PFSK-1 (cell line): ENCODE measurements around the gene RPS5.
A peak's percentile ranks its signal among the peaks of the same experiment; 100 is the strongest.

Experiments used
- FOXP2 ChIP-seq: optimal IDR thresholded peaks from 2 replicates; pipeline ENCODE3; 2011; ENCODE audit warnings: borderline replicate concordance, control low read depth, inconsistent platforms; ENCODE audit not compliant: insufficient read depth; ENCODE audit errors: extremely low read length, extremely low read depth
- POLR2AphosphoS5 ChIP-seq: IDR thresholded peaks from 2 replicates; pipeline ENCODE4 v1.6.1; 2012; ENCODE audit warnings: low read depth, mild to moderate bottlenecking, control low read depth, low read length, moderate library complexity
- SIN3A ChIP-seq: IDR thresholded peaks from 2 replicates; pipeline ENCODE4 v1.6.1; 2012; ENCODE audit warnings: mild to moderate bottlenecking, low read length, moderate library complexity, borderline replicate concordance; ENCODE audit not compliant: insufficient read depth
- TAF1 ChIP-seq: IDR thresholded peaks from 2 replicates; pipeline ENCODE4 v1.6.1; 2012; ENCODE audit warnings: low read length, control low read depth, borderline replicate concordance; ENCODE audit not compliant: insufficient read depth
- TF ChIP-seq, protein P1 (sequence below), 2 experiments: IDR thresholded peaks; 2 replicates each; pipeline versions ENCODE4 v1.6.1 to v1.8.0; 2011 to 2012; ENCODE audit warnings: low read depth in 2 of 2, low read length in 2 of 2, control low read depth in 1 of 2, inconsistent platforms in 1 of 2, mild to moderate bottlenecking in 1 of 2, moderate library complexity in 1 of 2; ENCODE audit not compliant: insufficient read depth in 1 of 2

Gene RPS5

GRCh38 chr19:58398545-58398944 is 11.5 kb downstream of the RPS5 start:
- TF ChIP-seq TAF1 (no peak), POLR2AphosphoS5 (no peak), FOXP2 (no peak), SIN3A (no peak)
- TF ChIP-seq, protein P1, sequence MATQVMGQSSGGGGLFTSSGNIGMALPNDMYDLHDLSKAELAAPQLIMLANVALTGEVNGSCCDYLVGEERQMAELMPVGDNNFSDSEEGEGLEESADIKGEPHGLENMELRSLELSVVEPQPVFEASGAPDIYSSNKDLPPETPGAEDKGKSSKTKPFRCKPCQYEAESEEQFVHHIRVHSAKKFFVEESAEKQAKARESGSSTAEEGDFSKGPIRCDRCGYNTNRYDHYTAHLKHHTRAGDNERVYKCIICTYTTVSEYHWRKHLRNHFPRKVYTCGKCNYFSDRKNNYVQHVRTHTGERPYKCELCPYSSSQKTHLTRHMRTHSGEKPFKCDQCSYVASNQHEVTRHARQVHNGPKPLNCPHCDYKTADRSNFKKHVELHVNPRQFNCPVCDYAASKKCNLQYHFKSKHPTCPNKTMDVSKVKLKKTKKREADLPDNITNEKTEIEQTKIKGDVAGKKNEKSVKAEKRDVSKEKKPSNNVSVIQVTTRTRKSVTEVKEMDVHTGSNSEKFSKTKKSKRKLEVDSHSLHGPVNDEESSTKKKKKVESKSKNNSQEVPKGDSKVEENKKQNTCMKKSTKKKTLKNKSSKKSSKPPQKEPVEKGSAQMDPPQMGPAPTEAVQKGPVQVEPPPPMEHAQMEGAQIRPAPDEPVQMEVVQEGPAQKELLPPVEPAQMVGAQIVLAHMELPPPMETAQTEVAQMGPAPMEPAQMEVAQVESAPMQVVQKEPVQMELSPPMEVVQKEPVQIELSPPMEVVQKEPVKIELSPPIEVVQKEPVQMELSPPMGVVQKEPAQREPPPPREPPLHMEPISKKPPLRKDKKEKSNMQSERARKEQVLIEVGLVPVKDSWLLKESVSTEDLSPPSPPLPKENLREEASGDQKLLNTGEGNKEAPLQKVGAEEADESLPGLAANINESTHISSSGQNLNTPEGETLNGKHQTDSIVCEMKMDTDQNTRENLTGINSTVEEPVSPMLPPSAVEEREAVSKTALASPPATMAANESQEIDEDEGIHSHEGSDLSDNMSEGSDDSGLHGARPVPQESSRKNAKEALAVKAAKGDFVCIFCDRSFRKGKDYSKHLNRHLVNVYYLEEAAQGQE (IDR thresholded peaks at IDR 0.05; ENCODE audit: insufficient read depth in 1 of 2, low read depth in 2 of 2, low read length in 2 of 2) = no peak

- TF ChIP-seq FOXP2 = no peak
These were observed 12.8 kb downstream of the RPS5 start for GRCh38 chr19:58399903-58400302.

- no peak for TF ChIP-seq POLR2AphosphoS5
- TF ChIP-seq, protein P1 (IDR thresholded peaks at IDR 0.05; ENCODE audit: insufficient read depth in 1 of 2, low read depth in 2 of 2, low read length in 2 of 2) = no peak
- no peak for TF ChIP-seq SIN3A
- TF ChIP-seq FOXP2 = no peak
- no peak for TF ChIP-seq TAF1
These were observed 13.3 kb downstream of the RPS5 start for GRCh38 chr19:58400316-58400915.

DNA sequence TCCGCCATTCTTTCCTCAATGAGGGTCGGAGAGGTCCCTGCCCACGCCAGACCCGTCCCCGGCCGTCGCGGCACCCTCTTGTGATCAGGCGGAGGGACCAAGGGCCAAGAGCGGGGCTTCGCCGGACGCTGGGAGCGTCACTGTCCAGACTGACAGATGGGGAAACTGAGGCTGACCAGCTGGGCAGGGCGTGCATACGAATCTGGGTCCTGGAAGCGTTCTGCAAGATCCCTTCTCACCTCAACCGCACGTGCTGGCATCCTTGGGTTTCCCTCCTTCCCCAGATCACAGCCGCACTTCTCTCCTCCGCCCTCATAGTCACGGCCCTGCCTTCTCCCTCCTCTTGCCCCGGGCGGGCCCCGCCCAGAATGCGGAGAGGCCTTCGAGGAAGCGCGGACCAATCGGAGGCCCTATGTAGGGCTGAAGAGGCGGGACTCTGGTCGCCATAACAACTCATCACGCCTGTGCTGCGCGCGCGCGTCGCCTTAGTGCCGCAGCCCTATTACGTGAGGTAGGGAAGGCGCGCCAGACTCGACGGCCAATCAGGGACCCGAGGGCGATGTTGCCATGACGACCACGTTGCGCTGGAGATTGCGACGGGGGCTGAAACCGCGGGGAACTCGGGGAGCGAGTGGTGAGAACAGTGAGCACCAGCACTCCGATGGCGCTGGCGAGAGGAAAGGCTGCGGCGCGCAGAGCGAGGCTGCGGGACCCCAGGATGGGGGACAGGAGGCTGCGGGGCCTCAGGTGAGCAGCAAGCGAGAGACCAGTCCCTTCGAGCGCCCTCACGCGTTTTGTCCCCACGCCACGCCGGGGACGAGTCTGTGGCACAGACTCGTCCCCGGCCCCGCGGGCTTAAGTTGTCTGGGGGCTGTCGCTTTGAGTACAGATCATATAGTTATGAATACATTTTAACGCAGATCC is 14.1 kb downstream of the RPS5 start:
- TF ChIP-seq TAF1 (peak; percentile 74; the same call in 1 of the 2 replicates), SIN3A (no peak), FOXP2 (peak; percentile 96), POLR2AphosphoS5 (peak; percentile 82)
- TF ChIP-seq, protein P1 (IDR thresholded peaks at IDR 0.05; ENCODE audit: insufficient read depth in 1 of 2, low read depth in 2 of 2, low read length in 2 of 2) = no peak

DNA sequence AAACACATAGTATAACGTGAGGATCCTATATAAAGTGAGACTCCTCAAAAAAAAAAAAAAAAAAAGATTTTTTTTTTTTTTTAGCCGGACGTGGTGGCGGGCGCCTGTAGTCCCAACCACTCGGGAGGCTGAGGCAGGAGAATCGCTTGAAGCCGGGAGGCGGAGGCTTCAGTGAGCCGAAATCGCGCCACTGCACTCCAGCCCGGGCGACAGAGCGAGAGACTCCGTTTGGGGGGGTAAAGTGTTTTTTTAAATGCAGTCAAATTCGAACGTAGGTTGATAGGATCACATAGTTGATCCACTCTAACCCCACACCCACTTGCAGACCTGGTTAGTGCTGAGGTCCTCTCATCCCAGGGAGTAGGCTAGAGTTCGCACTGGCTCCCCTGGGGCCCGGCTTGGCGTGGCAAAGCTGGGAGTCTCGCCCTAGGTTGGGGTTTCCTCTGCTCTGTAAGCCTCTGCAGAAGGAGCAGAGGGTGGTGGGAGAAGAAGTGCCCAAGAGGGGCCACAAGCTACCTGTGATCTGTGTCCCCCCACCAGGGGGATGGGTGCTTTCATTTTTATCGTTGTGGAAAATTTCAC is 14.9 kb downstream of the RPS5 start:
- TF ChIP-seq, protein P1 (IDR thresholded peaks at IDR 0.05; ENCODE audit: insufficient read depth in 1 of 2, low read depth in 2 of 2, low read length in 2 of 2) = no peak
- TF ChIP-seq FOXP2 = no peak
- TF ChIP-seq SIN3A = no peak
- TF ChIP-seq POLR2AphosphoS5 = no peak
- TF ChIP-seq TAF1 = no peak
